Esophagus muscularis mucosa (tissue), 4 donors: Measurements from ENCODE around the gene MAP2K7.
"Not testable (repeated sequence)": the region's sequence is repeated elsewhere in the genome, so short reads cannot be mapped to it uniquely, and the experiment has no call there.

Source experiments
- EP300 ChIP-seq: sonication (generic); formaldehyde crosslinking; IDR thresholded peaks from one replicate; pipeline ENCODE4 v1.6.1; 2017; ENCODE audit warnings: antibody characterized with exemption
- POLR2A ChIP-seq: fragments of 450-650 bp; IDR thresholded peaks from one replicate; pipeline ENCODE4 v1.6.1; 2017; ENCODE audit warnings: antibody characterized with exemption, moderate library complexity, mild to moderate bottlenecking, low read depth
- POLR2AphosphoS5 ChIP-seq, 2 donors: sonication (generic); formaldehyde crosslinking; IDR thresholded peaks; one replicate each; pipeline ENCODE4 v1.6.1; 2017; ENCODE audit warnings: antibody characterized with exemption in 2 of 2
- TF ChIP-seq, protein P1 (sequence below), 3 experiments: fragments of 200-600 bp in 2 of 3; fragments of 450-650 bp in 1 of 3; sonication (generic) in 2 of 3; IDR thresholded peaks; one replicate each; pipeline ENCODE4 v1.5.1; 2017 to 2019; ENCODE audit warnings: antibody characterized with exemption in 3 of 3, mild to moderate bottlenecking in 2 of 3, moderate library complexity in 1 of 3

GRCh38 chr19:7961082-7961481 is 57.4 kb downstream of the MAP2K7 start:
- not testable (repeated sequence) for TF ChIP-seq POLR2A; EP300; POLR2AphosphoS5 (IDR thresholded peaks at IDR 0.05)
- TF ChIP-seq, protein P1, sequence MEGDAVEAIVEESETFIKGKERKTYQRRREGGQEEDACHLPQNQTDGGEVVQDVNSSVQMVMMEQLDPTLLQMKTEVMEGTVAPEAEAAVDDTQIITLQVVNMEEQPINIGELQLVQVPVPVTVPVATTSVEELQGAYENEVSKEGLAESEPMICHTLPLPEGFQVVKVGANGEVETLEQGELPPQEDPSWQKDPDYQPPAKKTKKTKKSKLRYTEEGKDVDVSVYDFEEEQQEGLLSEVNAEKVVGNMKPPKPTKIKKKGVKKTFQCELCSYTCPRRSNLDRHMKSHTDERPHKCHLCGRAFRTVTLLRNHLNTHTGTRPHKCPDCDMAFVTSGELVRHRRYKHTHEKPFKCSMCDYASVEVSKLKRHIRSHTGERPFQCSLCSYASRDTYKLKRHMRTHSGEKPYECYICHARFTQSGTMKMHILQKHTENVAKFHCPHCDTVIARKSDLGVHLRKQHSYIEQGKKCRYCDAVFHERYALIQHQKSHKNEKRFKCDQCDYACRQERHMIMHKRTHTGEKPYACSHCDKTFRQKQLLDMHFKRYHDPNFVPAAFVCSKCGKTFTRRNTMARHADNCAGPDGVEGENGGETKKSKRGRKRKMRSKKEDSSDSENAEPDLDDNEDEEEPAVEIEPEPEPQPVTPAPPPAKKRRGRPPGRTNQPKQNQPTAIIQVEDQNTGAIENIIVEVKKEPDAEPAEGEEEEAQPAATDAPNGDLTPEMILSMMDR (IDR thresholded peaks at IDR 0.05), result not testable (repeated sequence)
